Measurements from ENCODE around the gene FAM187B. TPM values are rescaled to one million over a fixed set of nuclear protein-coding genes. Genes with fewer than 3 reads are reported as not detected.

The FAM187B gene
- total and polyA plus RNA-seq, 2 donors (not counting 1 experiment from before 2014, with no cell fraction given), result 0.25 TPM; not detected in 1

GRCh38 chr19:35208121-35208520 lies 20.4 kb downstream of the FAM187B start:
- Mint-ChIP-seq H3K4me3 (peak overlapping the region; percentile 37), H3K27me3 (no peaks in the 10 kb centered on the region), H3K9me3 (ENCODE audit: insufficient read depth) (no peaks in the 10 kb centered on the region), H3K27ac (peak overlapping the region; percentile 96), H3K4me1 (peaks cover 69% of the 10 kb centered on the region)
- peaks cover 0 to 10% (median 3%) of the 10 kb centered on the region in 3 donors for H3K9me3 ChIP-seq (ENCODE audit: control extremely low read depth in 1 of 3, control insufficient read depth in 2 of 3, insufficient read depth in 1 of 3, low read length in 2 of 3)
- peak overlapping the region; percentile 93 to 95 for H3K27ac ChIP-seq (ENCODE audit: low read length in 2 of 2)
- H3K4me2 ChIP-seq (replicated peaks; ENCODE audit: low read depth, low read length, poor library complexity, severe bottlenecking), result peak overlapping the region; percentile 31
- H2AFZ ChIP-seq (ENCODE audit: insufficient read depth, low read depth, low read length, poor library complexity, severe bottlenecking), result no peak overlapping the region
- no peak for ATAC-seq (ENCODE audit: low read depth)
- ChIA-PET POLR2A (interaction anchor here (1.4 kb wide), 1 partner anchor 54 kb away, joined by 7 read pairs; the partner anchor contains the start of gene FXYD5), CTCF (interaction anchor here (1.5 to 3.3 kb wide), 3 partner anchors 9 to 12 kb away, joined by 4 to 25 read pairs (median 4); no protein-coding TSS in a partner anchor)
- no peaks in the 10 kb centered on the region for H3K27me3 ChIP-seq (replicated peaks in 1 of 4; ENCODE audit: control extremely low read depth in 1 of 4, control insufficient read depth in 3 of 4, insufficient read depth in 4 of 4, low read length in 3 of 4)
- 84% methylated on average over 6 of the region's 8 CpGs for WGBS (ENCODE audit: insufficient coverage)
- no peak overlapping the region for H3K9ac ChIP-seq (ENCODE audit: low read length)
- no peaks in the 10 kb centered on the region for H3K79me2 ChIP-seq (ENCODE audit: control insufficient read depth, insufficient read depth, low read length)
- peak; percentile 7 for DNase-seq
- H3K36me3 ChIP-seq (replicated peaks in 1 of 2; ENCODE audit: control extremely low read depth in 1 of 2, control insufficient read depth in 1 of 2, extremely low read depth in 1 of 2, insufficient read depth in 2 of 2, low read length in 1 of 2), result no peaks in the 10 kb centered on the region
- TF ChIP-seq EZH2 (IDR thresholded peaks at IDR 0.05; ENCODE audit: borderline replicate concordance, insufficient read depth, low read depth, low read length, poor library complexity, severe bottlenecking) (no peak), CTCF (IDR thresholded peaks at IDR 0.05) (no peak)
- no peaks in the 10 kb centered on the region for H4K20me1 ChIP-seq (ENCODE audit: control insufficient read depth, insufficient read depth, low read length, poor library complexity, severe bottlenecking)
- H3K4me3 ChIP-seq (ENCODE audit: control extremely low read depth in 1 of 5, extremely low read depth in 1 of 5, insufficient read depth in 1 of 5, low read depth in 2 of 5, low read length in 4 of 5), result peak overlapping the region in 1 of 5 experiments; percentile 6
- intact Hi-C loops (cut with micrococcal nuclease), result no loop called here
- H3K4me1 ChIP-seq (ENCODE audit: control insufficient read depth in 2 of 2, insufficient read depth in 2 of 2, low read length in 2 of 2), result peaks cover 95 to 98% of the 10 kb centered on the region in 2 donors

- H3K4me2 ChIP-seq (replicated peaks; ENCODE audit: low read depth, low read length, poor library complexity, severe bottlenecking), result peak overlapping the region; percentile 39
- ChIA-PET POLR2A (interaction anchor here (1.0 to 1.7 kb wide), 3 partner anchors 53 to 255 kb away, joined by 3 to 7 read pairs (median 6); partner anchors contain the start of gene FXYD5), CTCF (interaction anchor here (1.1 to 3.3 kb wide), 4 partner anchors 8 to 34 kb away, joined by 4 to 25 read pairs (median 6); no protein-coding TSS in a partner anchor)
- Mint-ChIP-seq H3K4me1 (peaks cover 69% of the 10 kb centered on the region), H3K27me3 (no peaks in the 10 kb centered on the region), H3K4me3 (peak overlapping the region; percentile 37), H3K9me3 (ENCODE audit: insufficient read depth) (no peaks in the 10 kb centered on the region), H3K27ac (peak overlapping the region; percentile 96)
- peaks cover 0 to 10% (median 3%) of the 10 kb centered on the region in 3 donors for H3K9me3 ChIP-seq (ENCODE audit: control extremely low read depth in 1 of 3, control insufficient read depth in 2 of 3, insufficient read depth in 1 of 3, low read length in 2 of 3)
- WGBS (ENCODE audit: insufficient coverage), result no CpG with 5 or more reads among the region's 8 CpGs
- H3K27ac ChIP-seq (ENCODE audit: low read length in 2 of 2), result peak overlapping the region; percentile 93 to 95
- no peaks in the 10 kb centered on the region for H3K36me3 ChIP-seq (replicated peaks in 1 of 2; ENCODE audit: control extremely low read depth in 1 of 2, control insufficient read depth in 1 of 2, extremely low read depth in 1 of 2, insufficient read depth in 2 of 2, low read length in 1 of 2)
- H3K79me2 ChIP-seq (ENCODE audit: control insufficient read depth, insufficient read depth, low read length), result no peaks in the 10 kb centered on the region
- no peak overlapping the region for H3K9ac ChIP-seq (ENCODE audit: low read length)
- peaks cover 88 to 91% of the 10 kb centered on the region in 2 donors for H3K4me1 ChIP-seq (ENCODE audit: control insufficient read depth in 2 of 2, insufficient read depth in 2 of 2, low read length in 2 of 2)
- H2AFZ ChIP-seq (ENCODE audit: insufficient read depth, low read depth, low read length, poor library complexity, severe bottlenecking), result no peak overlapping the region
- H3K27me3 ChIP-seq (replicated peaks in 1 of 4; ENCODE audit: control extremely low read depth in 1 of 4, control insufficient read depth in 3 of 4, insufficient read depth in 4 of 4, low read length in 3 of 4), result no peaks in the 10 kb centered on the region
- intact Hi-C loops (cut with micrococcal nuclease), result loop anchor here (2.0 kb wide), 2 partner anchors 41 to 53 kb away; partner anchors contain the start of genes FXYD5 and LSR
- ATAC-seq (ENCODE audit: low read depth) (no peak), DNase-seq (peak; percentile 47)
- no peaks in the 10 kb centered on the region for H4K20me1 ChIP-seq (ENCODE audit: control insufficient read depth, insufficient read depth, low read length, poor library complexity, severe bottlenecking)
- H3K4me3 ChIP-seq (ENCODE audit: control extremely low read depth in 1 of 5, extremely low read depth in 1 of 5, insufficient read depth in 1 of 5, low read depth in 2 of 5, low read length in 4 of 5), result no peak overlapping the region
- TF ChIP-seq CTCF (IDR thresholded peaks at IDR 0.05) (no peak), EZH2 (IDR thresholded peaks at IDR 0.05; ENCODE audit: borderline replicate concordance, insufficient read depth, low read depth, low read length, poor library complexity, severe bottlenecking) (no peak)
Measured at GRCh38 chr19:35207391-35207871, 21.1 kb downstream of the FAM187B start.

Data from B cell (primary cell).